H1 (cell line): ENCODE results near the gene SPAG5. TPM values are rescaled to one million over a fixed set of nuclear protein-coding genes. Genes with fewer than 3 reads are reported as not detected.
A peak's percentile ranks its signal among the peaks of the same experiment; 100 is the strongest.

ENCODE experiments used
- CTCF ChIA-PET: fragments of 300-600 bp; sonication (Branson Sonifier 250); formaldehyde crosslinking; loops from one replicate; lab custom pipeline; 2021; ENCODE audit not compliant: partially characterized antibody; lab: Charles Lee
- POLR2A ChIA-PET: fragments of 300-600 bp; sonication (Branson Sonifier 250); formaldehyde crosslinking; loops from one replicate; lab custom pipeline; 2021; ENCODE audit warnings: inconsistent platforms; ENCODE audit not compliant: partially characterized antibody; lab: Charles Lee
- DNase-seq, 2 experiments: peaks; one replicate each; pipeline versions ENCODE4 v3.0.0 to v3.0.0-alpha.2; 2010 to 2022; ENCODE audit warnings: low spot score in 2 of 2, low read depth in 1 of 2, mixed read lengths in 1 of 2
- FAIRE-seq: peaks from 2 replicates; lab custom pipeline; 2011; peaks lifted over from hg19 to GRCh38; lab: Jason Lieb, UNC
- H2AFZ ChIP-seq: 2 replicates; pipeline ENCODE4 v1.8.1; 2012; ENCODE audit warnings: low read length, inconsistent platforms
- H2AK5ac ChIP-seq: 2 replicates; pipeline ENCODE4 v1.6.1; 2013; ENCODE audit warnings: low read depth, low read length
- H2BK120ac ChIP-seq: replicated peaks from 2 replicates; pipeline ENCODE3; 2013; ENCODE audit warnings: low read depth, low read length, inconsistent platforms
- H2BK12ac ChIP-seq: 2 replicates; pipeline ENCODE4 v1.6.1; 2013; ENCODE audit warnings: low read depth, low read length
- H2BK15ac ChIP-seq: 2 replicates; pipeline ENCODE4 v1.6.1; 2013; ENCODE audit warnings: low read length
- H2BK20ac ChIP-seq: 2 replicates; pipeline ENCODE4 v1.6.1; 2013; ENCODE audit warnings: low read length
- H2BK5ac ChIP-seq: 2 replicates; pipeline ENCODE4 v1.6.1; 2013; ENCODE audit warnings: low read depth, low read length
- H3K14ac ChIP-seq: 2 replicates; pipeline ENCODE4 v1.6.1; 2013; ENCODE audit warnings: inconsistent platforms; ENCODE audit not compliant: insufficient read length
- H3K18ac ChIP-seq: 2 replicates; pipeline ENCODE4 v1.6.1; 2013; ENCODE audit warnings: low read length; ENCODE audit errors: extremely low read depth
- H3K23ac ChIP-seq: 2 replicates; pipeline ENCODE4 v1.6.1; 2013; ENCODE audit warnings: inconsistent platforms; ENCODE audit not compliant: insufficient read length
- H3K23me2 ChIP-seq: 2 replicates; pipeline ENCODE4 v1.6.1; 2013; ENCODE audit warnings: low read depth, low read length
- H3K27ac ChIP-seq: 2 replicates; pipeline ENCODE4 v1.6.1; 2011; ENCODE audit warnings: low read depth, low read length, inconsistent platforms
- H3K27me3 ChIP-seq, 4 experiments: replicated peaks in 1 of 4; 1 replicate in 1 of 4; 2 replicates in 3 of 4; pipeline versions ENCODE4 v1.6.1 to v1.8.1; 2011 to 2013; ENCODE audit warnings: low read length in 3 of 4, mild to moderate bottlenecking in 3 of 4, inconsistent platforms in 2 of 4, mixed read lengths in 2 of 4, moderate library complexity in 1 of 4; ENCODE audit not compliant: control insufficient read depth in 3 of 4, insufficient read depth in 3 of 4; ENCODE audit errors: extremely low read depth in 1 of 4
- H3K36me3 ChIP-seq, 4 experiments: 2 replicates each; pipeline versions ENCODE4 v1.6.1 to v1.8.1; 2011 to 2013; ENCODE audit warnings: mild to moderate bottlenecking in 4 of 4, low read length in 3 of 4, moderate library complexity in 2 of 4, control low read depth in 1 of 4, inconsistent platforms in 1 of 4; ENCODE audit not compliant: insufficient read depth in 4 of 4, control insufficient read depth in 2 of 4
- H3K4ac ChIP-seq: replicated peaks from 2 replicates; pipeline ENCODE3; 2013; ENCODE audit warnings: low read length, low read depth, mixed read lengths, inconsistent platforms; ENCODE audit not compliant: insufficient read length
- H3K4me1 ChIP-seq, 4 experiments: replicated peaks in 1 of 4; 1 replicate in 1 of 4; 2 replicates in 3 of 4; pipeline versions ENCODE4 v1.6.1 to v1.8.1; 2011 to 2013; ENCODE audit warnings: low read length in 3 of 4, inconsistent platforms in 2 of 4, mixed read lengths in 1 of 4; ENCODE audit not compliant: insufficient read depth in 4 of 4, control insufficient read depth in 3 of 4
- H3K4me2 ChIP-seq, 2 experiments: 2 replicates each; pipeline versions ENCODE4 v1.6.1 to v1.8.1; 2011 to 2013; ENCODE audit warnings: low read depth in 2 of 2, low read length in 2 of 2, control low read depth in 1 of 2, inconsistent platforms in 1 of 2, mild to moderate bottlenecking in 1 of 2; ENCODE audit not compliant: insufficient read depth in 1 of 2
- H3K4me3 ChIP-seq, 4 experiments: fragments of 200-600, 300-600 bp in 1 of 4; sonication (generic), shearing (Covaris generic), sonication (Bioruptor Twin) in 1 of 4; 2 replicates each; pipeline versions ENCODE4 v1.5.1 to v1.8.1; 2011 to 2016; ENCODE audit warnings: low read length in 4 of 4, low read depth in 3 of 4, control low read depth in 2 of 4, inconsistent platforms in 2 of 4, mild to moderate bottlenecking in 2 of 4, mixed read lengths in 1 of 4, moderate library complexity in 1 of 4; ENCODE audit not compliant: insufficient read depth in 2 of 4; ENCODE audit errors: extremely low read depth in 1 of 4
- H3K56ac ChIP-seq: replicated peaks from 2 replicates; pipeline ENCODE3; 2013; ENCODE audit warnings: low read depth, mild to moderate bottlenecking, mixed read lengths, low read length, inconsistent platforms; ENCODE audit not compliant: insufficient read length
- H3K79me1 ChIP-seq: 2 replicates; pipeline ENCODE4 v1.6.1; 2013; ENCODE audit warnings: low read depth, low read length, control low read depth
- H3K79me2 ChIP-seq, 2 experiments: 2 replicates each; pipeline versions ENCODE4 v1.6.1 to v1.8.1; 2012 to 2013; ENCODE audit warnings: low read length in 2 of 2, mild to moderate bottlenecking in 2 of 2, inconsistent platforms in 1 of 2; ENCODE audit not compliant: insufficient read depth in 2 of 2, control insufficient read depth in 1 of 2
- H3K9ac ChIP-seq, 4 experiments: replicated peaks in 1 of 4; 1 replicate in 1 of 4; 2 replicates in 3 of 4; pipeline versions ENCODE4 v1.6.1 to v1.8.1; 2011 to 2013; ENCODE audit warnings: low read depth in 3 of 4, low read length in 3 of 4, control low read depth in 2 of 4, mild to moderate bottlenecking in 2 of 4, moderate library complexity in 2 of 4, inconsistent platforms in 1 of 4; ENCODE audit errors: extremely low read depth in 1 of 4
- H3K9me3 ChIP-seq, 2 experiments: 2 replicates each; pipeline versions ENCODE4 v1.6.1 to v1.8.1; 2012 to 2013; ENCODE audit warnings: mild to moderate bottlenecking in 2 of 2, moderate library complexity in 2 of 2, control low read depth in 1 of 2, inconsistent platforms in 1 of 2, low read depth in 1 of 2, low read length in 1 of 2, mixed read lengths in 1 of 2; ENCODE audit not compliant: insufficient read depth in 2 of 2
- H4K20me1 ChIP-seq, 2 experiments: replicated peaks in 1 of 2; 2 replicates each; pipeline versions ENCODE3 to v1.8.1; 2011 to 2013; ENCODE audit warnings: inconsistent platforms in 2 of 2, low read length in 2 of 2, mild to moderate bottlenecking in 1 of 2; ENCODE audit not compliant: insufficient read depth in 2 of 2, control insufficient read depth in 1 of 2
- H4K5ac ChIP-seq: 2 replicates; pipeline ENCODE4 v1.6.1; 2013; ENCODE audit warnings: low read length, low read depth, mixed read lengths, inconsistent platforms; ENCODE audit not compliant: insufficient read length
- H4K8ac ChIP-seq: 2 replicates; pipeline ENCODE4 v1.8.0; 2013; ENCODE audit warnings: mild to moderate bottlenecking, moderate library complexity, low read length, inconsistent platforms; ENCODE audit not compliant: insufficient read depth; ENCODE audit errors: extremely low read depth
- H4K91ac ChIP-seq: replicated peaks from 2 replicates; pipeline ENCODE3; 2013; ENCODE audit warnings: low read length, mixed read lengths, inconsistent platforms; ENCODE audit not compliant: insufficient read length
- FOSL1 ChIP-seq: IDR thresholded peaks from 2 replicates; pipeline ENCODE4 v1.6.1; 2011; ENCODE audit warnings: mild to moderate bottlenecking, low read depth, low read length, moderate library complexity; ENCODE audit not compliant: insufficient read depth
- WGBS, 2 experiments: shearing (Covaris generic) in 1 of 2; methylation state at CpG; one replicate each; pipeline versions ENCODE4 v1.1.6 to v1.1.7; 2013 to 2015; ENCODE audit warnings: low lambda C conversion rate in 2 of 2, mixed read lengths in 2 of 2, inconsistent platforms in 1 of 2, low coverage in 1 of 2, missing lambda C conversion rate in 1 of 2; ENCODE audit not compliant: insufficient replicate concordance in 2 of 2, insufficient coverage in 1 of 2, insufficient read length in 1 of 2; ENCODE audit errors: extremely low coverage in 1 of 2, missing lambda C conversion rate in 1 of 2; 5-methylcytosine and 5-hydroxymethylcytosine counted together
- polyA plus RNA-seq, 7 experiments: library from polyadenylated mRNA; depleted of rRNA in 3 of 7; stranded (reverse) in 5 of 7; unstranded in 2 of 7; fragments of >200 nt in 5 of 7; fragments of 200-250 nt in 2 of 7; gene quantifications; 1 replicate in 5 of 7; 2 replicates in 1 of 7; 4 replicates in 1 of 7; pipeline versions ENCODE4 v1.2.1 to v1.2.3, GENCODE V29; 2011 to 2013; ENCODE audit warnings: missing spikeins in 2 of 7, mixed read lengths in 2 of 7
- total RNA-seq: library from RNA; stranded (reverse); fragmentation: NEBNext Ultra II Directional; extraction: Animal tissue kit (Norgen Biotek cat#: 25700); gene quantifications from 2 replicates; pipeline ENCODE4 v1.2.1, GENCODE V29; 2021
- TF ChIP-seq, protein P1 (sequence below), 3 experiments: IDR thresholded peaks; 1 replicate in 2 of 3; 2 replicates in 1 of 3; pipeline versions ENCODE4 v1.5.1 to v1.6.1; 2011; ENCODE audit warnings: low read length in 3 of 3, mild to moderate bottlenecking in 3 of 3, inconsistent platforms in 2 of 3, low read depth in 1 of 3, moderate library complexity in 1 of 3; ENCODE audit not compliant: insufficient read depth in 1 of 3; ENCODE audit errors: control extremely low read depth in 1 of 3

Gene SPAG5
- total and polyA plus RNA-seq, 2 of the 8 experiments (the other 6 are each of a cell fraction or from before 2014, with no cell fraction given) = 57.1 to 129 TPM

DNA sequence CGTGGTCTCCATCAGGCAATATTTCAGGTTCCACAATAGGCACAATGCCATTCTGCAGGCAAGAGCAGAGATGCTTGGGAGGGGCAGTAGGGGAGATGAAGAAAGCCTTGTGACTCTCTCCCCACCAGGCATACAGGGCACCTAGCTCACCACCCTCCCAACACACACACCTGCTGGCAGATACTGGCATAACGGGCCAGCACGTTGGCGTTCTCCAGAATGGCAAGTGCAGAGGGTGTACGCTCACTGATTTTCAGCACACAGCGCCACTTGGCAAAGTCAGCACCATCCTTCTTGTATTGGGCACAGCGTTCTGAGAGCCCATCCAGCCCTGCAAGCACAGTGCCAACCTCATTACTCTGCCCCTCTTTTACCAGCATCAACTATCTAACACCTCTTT lies 24.3 kb downstream of the SPAG5 start:
- 95% methylated on average over 7 of the region's 7 CpGs; no CpG with 5 or more reads in 1 of the 2 experiments for WGBS, 2 experiments
- Histone ChIP-seq H3K4me3 (no peak overlapping the region), H2AK5ac (no peak overlapping the region), H3K23ac (no peak overlapping the region), H4K5ac (no peak overlapping the region), H3K4me1 (peaks cover 2 to 9% (median 6%) of the 10 kb centered on the region in 4 experiments; a peak in 6 of 7 replicates), H3K56ac (no peak overlapping the region), H4K91ac (no peak overlapping the region), H3K79me2 (peaks cover 0 to 10% of the 10 kb centered on the region in 2 experiments; a peak in 2 of 4 replicates), H3K23me2 (peaks cover 6% of the 10 kb centered on the region), H3K4ac (no peak overlapping the region), H3K14ac (no peak overlapping the region), H4K8ac (no peak overlapping the region), H3K9ac (no peak overlapping the region), H3K27me3 (peaks cover 0 to 8% (median 4%) of the 10 kb centered on the region in 4 experiments; a peak in 4 of 7 replicates), H3K4me2 (no peak overlapping the region), H3K9me3 (no peaks in the 10 kb centered on the region), H2BK5ac (no peak overlapping the region), H2BK120ac (no peak overlapping the region), H2AFZ (no peak overlapping the region), H2BK15ac (no peak overlapping the region), H4K20me1 (peaks cover 3 to 4% of the 10 kb centered on the region in 2 experiments), H2BK12ac (peak overlapping the region; percentile 12; the same call in 1 of the 2 replicates), H3K18ac (no peak overlapping the region)
- no peak for DNase-seq
- CTCF ChIA-PET = interaction anchor here (1.1 to 3.5 kb wide), 5 partner anchors 20 to 217 kb away, joined by 3 to 18 read pairs (median 4); partner anchors contain the start of gene POLDIP2
- FAIRE-seq = no peak
- TF ChIP-seq, protein P1, sequence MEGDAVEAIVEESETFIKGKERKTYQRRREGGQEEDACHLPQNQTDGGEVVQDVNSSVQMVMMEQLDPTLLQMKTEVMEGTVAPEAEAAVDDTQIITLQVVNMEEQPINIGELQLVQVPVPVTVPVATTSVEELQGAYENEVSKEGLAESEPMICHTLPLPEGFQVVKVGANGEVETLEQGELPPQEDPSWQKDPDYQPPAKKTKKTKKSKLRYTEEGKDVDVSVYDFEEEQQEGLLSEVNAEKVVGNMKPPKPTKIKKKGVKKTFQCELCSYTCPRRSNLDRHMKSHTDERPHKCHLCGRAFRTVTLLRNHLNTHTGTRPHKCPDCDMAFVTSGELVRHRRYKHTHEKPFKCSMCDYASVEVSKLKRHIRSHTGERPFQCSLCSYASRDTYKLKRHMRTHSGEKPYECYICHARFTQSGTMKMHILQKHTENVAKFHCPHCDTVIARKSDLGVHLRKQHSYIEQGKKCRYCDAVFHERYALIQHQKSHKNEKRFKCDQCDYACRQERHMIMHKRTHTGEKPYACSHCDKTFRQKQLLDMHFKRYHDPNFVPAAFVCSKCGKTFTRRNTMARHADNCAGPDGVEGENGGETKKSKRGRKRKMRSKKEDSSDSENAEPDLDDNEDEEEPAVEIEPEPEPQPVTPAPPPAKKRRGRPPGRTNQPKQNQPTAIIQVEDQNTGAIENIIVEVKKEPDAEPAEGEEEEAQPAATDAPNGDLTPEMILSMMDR (IDR thresholded peaks at IDR 0.05; ENCODE audit: control extremely low read depth in 1 of 3, insufficient read depth in 1 of 3, low read depth in 1 of 3, low read length in 3 of 3) = peak in 2 of 3 experiments; percentile 22 to 23; a peak in 2 of 4 replicates
- TF ChIP-seq FOSL1 = no peak
- TF ChIP-seq, all 59 proteins: peak for 1
- H3K36me3 ChIP-seq = peaks cover 12 to 22% (median 20%) of the 10 kb centered on the region in 4 experiments
- no peak overlapping the region for H3K27ac ChIP-seq
- no peak overlapping the region for H2BK20ac ChIP-seq
- POLR2A ChIA-PET = interaction anchor here (0.9 to 4.2 kb wide), 4 partner anchors 24 to 88 kb away, joined by 3 to 24 read pairs (median 8); partner anchors contain the start of genes BLTP2 and SPAG5
- H3K79me1 ChIP-seq = no peaks in the 10 kb centered on the region
